Kidney capillary endothelial cell (primary cell): Measurements from ENCODE around the gene RNF187.

Experiments
- DNase-seq: peaks from one replicate; pipeline ENCODE4 v3.0.0-alpha.2; 2018; ENCODE audit warnings: low spot score

RNF187 gene

GRCh38 chr1:228544921-228545591, 57.9 kb downstream of the RNF187 start:
- DNase-seq: no peak
